Neural cell (in vitro differentiated cells): Measurements from ENCODE around the gene ACBD6. TPM values are rescaled to one million over a fixed set of nuclear protein-coding genes. Genes with fewer than 3 reads are reported as not detected.

ENCODE experiments used
- H2AFZ ChIP-seq: fragments of 200-600, 300-800 bp; sonication (generic), shearing (Covaris generic); 2 replicates; pipeline ENCODE4 v1.6.0; 2014; ENCODE audit warnings: low read depth, mild to moderate bottlenecking, antibody characterized with exemption, low read length, moderate library complexity
- H3F3A ChIP-seq: fragments of 200-600 bp; shearing (Covaris generic); 2 replicates; pipeline ENCODE4 v1.6.1; 2016; ENCODE audit warnings: mild to moderate bottlenecking, moderate library complexity, mixed read lengths, antibody characterized with exemption, low read length; ENCODE audit not compliant: insufficient read depth, poor library complexity, severe bottlenecking
- H3K27ac ChIP-seq: fragments of 200-600, 300-800 bp; sonication (generic), shearing (Covaris generic); 2 replicates; pipeline ENCODE4 v1.5.1; 2014; ENCODE audit warnings: mild to moderate bottlenecking, low read length, moderate library complexity
- H3K27me3 ChIP-seq: fragments of 300-800, 200-600 bp; sonication (generic), shearing (Covaris generic); 2 replicates; pipeline ENCODE4 v1.6.0; 2014; ENCODE audit warnings: mild to moderate bottlenecking, low read depth, low read length, moderate library complexity; ENCODE audit not compliant: insufficient read depth
- H3K36me3 ChIP-seq: fragments of 300-800, 200-600 bp; sonication (generic), shearing (Covaris generic); 2 replicates; pipeline ENCODE4 v1.5.1; 2014; ENCODE audit warnings: mild to moderate bottlenecking, antibody characterized with exemption, low read length, moderate library complexity; ENCODE audit not compliant: insufficient read depth
- H3K4me2 ChIP-seq: fragments of 300-800, 200-600 bp; sonication (generic), shearing (Covaris generic); 2 replicates; pipeline ENCODE4 v1.6.0; 2014; ENCODE audit warnings: mild to moderate bottlenecking, low read length
- H3K4me3 ChIP-seq: fragments of 300-800, 200-600 bp; sonication (generic), shearing (Covaris generic); 2 replicates; pipeline ENCODE4 v1.5.1; 2014; ENCODE audit warnings: mild to moderate bottlenecking, low read length, moderate library complexity
- H3K79me2 ChIP-seq: fragments of 200-600 bp; shearing (Covaris generic); replicated peaks from 2 replicates; pipeline ENCODE4 v1.6.0; 2014; ENCODE audit warnings: mild to moderate bottlenecking, low read length, moderate library complexity; ENCODE audit not compliant: insufficient read depth
- H3K9ac ChIP-seq: fragments of 300-800, 200-600 bp; sonication (generic), shearing (Covaris generic); 2 replicates; pipeline ENCODE4 v1.6.1; 2016; ENCODE audit warnings: mild to moderate bottlenecking, low read length, mixed read lengths
- H3K9me2 ChIP-seq: fragments of 200-600 bp; shearing (Covaris generic); 2 replicates; pipeline ENCODE4 v1.6.1; 2016; ENCODE audit warnings: mild to moderate bottlenecking, low read length, mixed read lengths; ENCODE audit not compliant: insufficient read depth
- H3K9me3 ChIP-seq: fragments of 200-600, 300-800 bp; sonication (generic), shearing (Covaris generic); 2 replicates; pipeline ENCODE4 v1.6.1; 2016; ENCODE audit warnings: mild to moderate bottlenecking, mixed run types, low read length, moderate library complexity, mixed read lengths
- H4K20me1 ChIP-seq: fragments of 200-600 bp; shearing (Covaris generic); 2 replicates; pipeline ENCODE4 v1.6.1; 2016; ENCODE audit warnings: mild to moderate bottlenecking, mixed run types; ENCODE audit not compliant: insufficient read depth
- EP300 ChIP-seq: fragments of 450-650 bp; conservative IDR thresholded peaks from 2 replicates; pipeline ENCODE4 v1.6.1; 2014; ENCODE audit warnings: antibody characterized with exemption, mild to moderate bottlenecking, moderate library complexity; ENCODE audit not compliant: poor library complexity, severe bottlenecking
- EZH2 ChIP-seq: fragments of 200-600, 300-800 bp; shearing (Covaris generic), sonication (generic); IDR thresholded peaks from 2 replicates; pipeline ENCODE4 v1.6.1; 2014; ENCODE audit warnings: antibody characterized with exemption, low read length, borderline replicate concordance, mild to moderate bottlenecking; ENCODE audit not compliant: insufficient read depth, poor library complexity, severe bottlenecking
- MXI1 ChIP-seq: fragments of 450-650 bp; conservative IDR thresholded peaks from 2 replicates; pipeline ENCODE4 v1.6.1; 2014; ENCODE audit warnings: antibody characterized with exemption, mild to moderate bottlenecking; ENCODE audit not compliant: poor library complexity, severe bottlenecking
- POLR2AphosphoS5 ChIP-seq: IDR thresholded peaks from 2 replicates; pipeline ENCODE4 v1.6.1; 2012
- RAD21 ChIP-seq: fragments of 450-650 bp; conservative IDR thresholded peaks from 2 replicates; pipeline ENCODE4 v1.6.1; 2014; ENCODE audit warnings: antibody characterized with exemption, mild to moderate bottlenecking, moderate library complexity
- SMC3 ChIP-seq: fragments of 450-650 bp; conservative IDR thresholded peaks from 2 replicates; pipeline ENCODE4 v1.6.1; 2014; ENCODE audit warnings: antibody characterized with exemption, mild to moderate bottlenecking, moderate library complexity; ENCODE audit not compliant: poor library complexity
- TAF1 ChIP-seq: IDR thresholded peaks from 2 replicates; pipeline ENCODE4 v1.6.1; 2012; ENCODE audit warnings: low read depth
- polyA plus RNA-seq: library from polyadenylated mRNA; depleted of rRNA; stranded (reverse); fragments of >200 nt; gene quantifications from 2 replicates; pipeline ENCODE4 v1.2.3, GENCODE V29; 2014
- TF ChIP-seq, protein P1 (sequence below): fragments of 450-650 bp; IDR thresholded peaks from 2 replicates; pipeline ENCODE4 v1.5.1; 2014; ENCODE audit warnings: antibody characterized with exemption, mild to moderate bottlenecking, moderate library complexity; ENCODE audit not compliant: poor library complexity, severe bottlenecking
- TF ChIP-seq, protein P2 (sequence below): IDR thresholded peaks from 2 replicates; pipeline ENCODE4 v1.6.1; 2012; ENCODE audit warnings: borderline replicate concordance

Gene ACBD6
- polyA plus RNA-seq, 1 donor from 2014 or later: 92.4 TPM

DNA sequence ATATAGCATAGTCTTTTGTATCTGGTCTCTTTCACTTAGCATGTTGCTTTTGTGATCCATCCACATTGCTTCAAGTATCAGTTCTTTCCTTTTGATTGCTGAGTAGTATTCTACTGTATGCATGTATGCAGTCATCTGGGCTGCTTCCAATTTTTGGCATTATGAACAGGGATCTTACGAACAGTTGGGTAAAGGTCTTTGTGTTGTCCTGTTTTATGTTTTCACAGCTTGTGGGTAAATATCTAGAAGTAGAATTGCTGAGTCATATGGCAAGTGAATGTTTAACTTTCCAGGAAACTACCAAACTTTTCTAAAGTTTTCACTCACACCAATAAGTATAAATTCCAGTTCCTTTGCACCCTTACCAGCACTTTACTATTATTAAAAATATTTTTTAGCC lies 211.4 kb downstream of the ACBD6 start:
- no peaks in the 10 kb centered on the region for H3K9me3 ChIP-seq
- H3K9ac ChIP-seq: no peak overlapping the region
- H4K20me1 ChIP-seq: no peaks in the 10 kb centered on the region
- H3K27ac ChIP-seq: no peak overlapping the region
- H3K4me3 ChIP-seq: no peak overlapping the region
- H3K79me2 ChIP-seq: no peaks in the 10 kb centered on the region
- no peaks in the 10 kb centered on the region for H3K36me3 ChIP-seq
- no peaks in the 10 kb centered on the region for H3F3A ChIP-seq
- H3K27me3 ChIP-seq: no peaks in the 10 kb centered on the region
- H3K4me2 ChIP-seq: no peak overlapping the region
- H2AFZ ChIP-seq: no peak overlapping the region
- H3K9me2 ChIP-seq: no peaks in the 10 kb centered on the region
- TF ChIP-seq POLR2AphosphoS5 (no peak), MXI1 (no peak), EZH2 (no peak), EP300 (no peak), SMC3 (no peak), TAF1 (no peak), RAD21 (no peak)
- TF ChIP-seq, protein P1, sequence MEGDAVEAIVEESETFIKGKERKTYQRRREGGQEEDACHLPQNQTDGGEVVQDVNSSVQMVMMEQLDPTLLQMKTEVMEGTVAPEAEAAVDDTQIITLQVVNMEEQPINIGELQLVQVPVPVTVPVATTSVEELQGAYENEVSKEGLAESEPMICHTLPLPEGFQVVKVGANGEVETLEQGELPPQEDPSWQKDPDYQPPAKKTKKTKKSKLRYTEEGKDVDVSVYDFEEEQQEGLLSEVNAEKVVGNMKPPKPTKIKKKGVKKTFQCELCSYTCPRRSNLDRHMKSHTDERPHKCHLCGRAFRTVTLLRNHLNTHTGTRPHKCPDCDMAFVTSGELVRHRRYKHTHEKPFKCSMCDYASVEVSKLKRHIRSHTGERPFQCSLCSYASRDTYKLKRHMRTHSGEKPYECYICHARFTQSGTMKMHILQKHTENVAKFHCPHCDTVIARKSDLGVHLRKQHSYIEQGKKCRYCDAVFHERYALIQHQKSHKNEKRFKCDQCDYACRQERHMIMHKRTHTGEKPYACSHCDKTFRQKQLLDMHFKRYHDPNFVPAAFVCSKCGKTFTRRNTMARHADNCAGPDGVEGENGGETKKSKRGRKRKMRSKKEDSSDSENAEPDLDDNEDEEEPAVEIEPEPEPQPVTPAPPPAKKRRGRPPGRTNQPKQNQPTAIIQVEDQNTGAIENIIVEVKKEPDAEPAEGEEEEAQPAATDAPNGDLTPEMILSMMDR: no peak
- TF ChIP-seq, protein P2, sequence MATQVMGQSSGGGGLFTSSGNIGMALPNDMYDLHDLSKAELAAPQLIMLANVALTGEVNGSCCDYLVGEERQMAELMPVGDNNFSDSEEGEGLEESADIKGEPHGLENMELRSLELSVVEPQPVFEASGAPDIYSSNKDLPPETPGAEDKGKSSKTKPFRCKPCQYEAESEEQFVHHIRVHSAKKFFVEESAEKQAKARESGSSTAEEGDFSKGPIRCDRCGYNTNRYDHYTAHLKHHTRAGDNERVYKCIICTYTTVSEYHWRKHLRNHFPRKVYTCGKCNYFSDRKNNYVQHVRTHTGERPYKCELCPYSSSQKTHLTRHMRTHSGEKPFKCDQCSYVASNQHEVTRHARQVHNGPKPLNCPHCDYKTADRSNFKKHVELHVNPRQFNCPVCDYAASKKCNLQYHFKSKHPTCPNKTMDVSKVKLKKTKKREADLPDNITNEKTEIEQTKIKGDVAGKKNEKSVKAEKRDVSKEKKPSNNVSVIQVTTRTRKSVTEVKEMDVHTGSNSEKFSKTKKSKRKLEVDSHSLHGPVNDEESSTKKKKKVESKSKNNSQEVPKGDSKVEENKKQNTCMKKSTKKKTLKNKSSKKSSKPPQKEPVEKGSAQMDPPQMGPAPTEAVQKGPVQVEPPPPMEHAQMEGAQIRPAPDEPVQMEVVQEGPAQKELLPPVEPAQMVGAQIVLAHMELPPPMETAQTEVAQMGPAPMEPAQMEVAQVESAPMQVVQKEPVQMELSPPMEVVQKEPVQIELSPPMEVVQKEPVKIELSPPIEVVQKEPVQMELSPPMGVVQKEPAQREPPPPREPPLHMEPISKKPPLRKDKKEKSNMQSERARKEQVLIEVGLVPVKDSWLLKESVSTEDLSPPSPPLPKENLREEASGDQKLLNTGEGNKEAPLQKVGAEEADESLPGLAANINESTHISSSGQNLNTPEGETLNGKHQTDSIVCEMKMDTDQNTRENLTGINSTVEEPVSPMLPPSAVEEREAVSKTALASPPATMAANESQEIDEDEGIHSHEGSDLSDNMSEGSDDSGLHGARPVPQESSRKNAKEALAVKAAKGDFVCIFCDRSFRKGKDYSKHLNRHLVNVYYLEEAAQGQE: no peak

DNA sequence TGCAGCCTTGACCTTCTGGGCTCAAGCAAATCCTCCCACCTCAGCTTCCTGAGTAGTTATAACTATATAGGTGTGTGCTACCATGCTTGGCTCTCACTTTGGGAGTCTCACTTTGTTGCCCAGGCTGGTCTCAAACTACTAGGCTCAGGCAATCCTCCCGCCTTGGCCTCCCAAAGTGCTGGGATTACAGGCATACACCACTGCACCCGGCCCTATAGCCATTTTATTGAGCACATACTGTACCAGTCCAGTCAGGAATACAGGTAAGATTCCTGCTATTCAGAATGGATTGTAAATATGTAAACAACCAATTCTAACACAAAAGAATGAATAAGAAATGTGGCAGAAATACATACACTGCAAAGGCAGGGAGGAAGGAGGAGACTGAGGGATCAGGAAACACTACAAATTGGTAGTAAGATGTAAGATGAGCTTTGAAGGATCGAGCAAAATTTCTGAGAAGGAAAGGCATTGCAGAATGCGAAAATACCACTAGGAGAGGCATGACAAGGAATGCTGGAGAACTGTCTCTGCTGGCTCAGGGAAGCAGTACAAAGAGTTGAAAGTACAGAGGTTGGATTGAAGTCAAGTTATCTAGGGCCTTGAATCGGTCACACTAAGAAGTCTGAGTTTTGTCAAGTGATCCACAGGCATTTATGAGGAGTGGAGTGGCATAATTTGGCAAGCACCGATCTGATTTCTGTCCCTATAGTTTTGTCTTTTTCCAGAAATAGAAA lies 211.9 kb downstream of the ACBD6 start:
- H3K79me2 ChIP-seq: no peaks in the 10 kb centered on the region
- H3K9ac ChIP-seq: no peak overlapping the region
- H3K4me2 ChIP-seq: no peak overlapping the region
- H3F3A ChIP-seq: no peaks in the 10 kb centered on the region
- no peaks in the 10 kb centered on the region for H3K27me3 ChIP-seq
- no peaks in the 10 kb centered on the region for H4K20me1 ChIP-seq
- H3K9me3 ChIP-seq: no peaks in the 10 kb centered on the region
- TF ChIP-seq SMC3 (no peak), EP300 (no peak), POLR2AphosphoS5 (no peak), RAD21 (no peak), EZH2 (no peak), MXI1 (no peak), TAF1 (no peak)
- TF ChIP-seq, protein P1: no peak
- TF ChIP-seq, protein P2: no peak
- H3K27ac ChIP-seq: no peak overlapping the region
- no peaks in the 10 kb centered on the region for H3K36me3 ChIP-seq
- H2AFZ ChIP-seq: no peak overlapping the region
- no peak overlapping the region for H3K4me3 ChIP-seq
- no peaks in the 10 kb centered on the region for H3K9me2 ChIP-seq
